ENCODE data around the gene CLRN3.

The CLRN3 gene

GRCh38 chr10:127875449-127875765 lies 17.3 kb downstream of the CLRN3 start:
- no peak overlapping the region for H3K4me3 ChIP-seq (ENCODE audit: low read length)
- no peak for TF ChIP-seq CTCF (conservative IDR thresholded peaks at IDR 0.05; ENCODE audit: low read depth, low read length)
- no peak for DNase-seq (ENCODE audit: low read depth)

GRCh38 chr10:127874671-127875448 lies 17.9 kb downstream of the CLRN3 start:
- H3K4me3 ChIP-seq (ENCODE audit: low read length): no peak overlapping the region
- TF ChIP-seq CTCF (conservative IDR thresholded peaks at IDR 0.05; ENCODE audit: low read depth, low read length): no peak
- no peak for DNase-seq (ENCODE audit: low read depth)

- TF ChIP-seq CTCF (conservative IDR thresholded peaks at IDR 0.05; ENCODE audit: low read depth, low read length): no peak
- no peak for DNase-seq (ENCODE audit: low read depth)
- no peak overlapping the region for H3K4me3 ChIP-seq (ENCODE audit: low read length)
Measured at GRCh38 chr10:127873901-127874470, 18.8 kb downstream of the CLRN3 start.

GRCh38 chr10:127872871-127873600 lies 19.7 kb downstream of the CLRN3 start:
- no peak for DNase-seq (ENCODE audit: low read depth)
- TF ChIP-seq CTCF (conservative IDR thresholded peaks at IDR 0.05; ENCODE audit: low read depth, low read length): peak; percentile 38
- H3K4me3 ChIP-seq (ENCODE audit: low read length): no peak overlapping the region

- TF ChIP-seq CTCF (conservative IDR thresholded peaks at IDR 0.05; ENCODE audit: low read depth, low read length): no peak
- no peak overlapping the region for H3K4me3 ChIP-seq (ENCODE audit: low read length)
Measured at GRCh38 chr10:127872011-127872761, 20.6 kb downstream of the CLRN3 start.

GRCh38 chr10:127871631-127872010 lies 21.1 kb downstream of the CLRN3 start:
- H3K4me3 ChIP-seq (ENCODE audit: low read length): no peak overlapping the region
- DNase-seq (ENCODE audit: low read depth): no peak
- TF ChIP-seq CTCF (conservative IDR thresholded peaks at IDR 0.05; ENCODE audit: low read depth, low read length): no peak

More at GRCh38 chr10:127872011-127872761, 20.6 kb downstream of the CLRN3 start:
- no peak for DNase-seq (ENCODE audit: low read depth)

Data from retinal pigment epithelial cell (primary cell).